ENCODE data around the gene EML6.

The EML6 gene

DNA sequence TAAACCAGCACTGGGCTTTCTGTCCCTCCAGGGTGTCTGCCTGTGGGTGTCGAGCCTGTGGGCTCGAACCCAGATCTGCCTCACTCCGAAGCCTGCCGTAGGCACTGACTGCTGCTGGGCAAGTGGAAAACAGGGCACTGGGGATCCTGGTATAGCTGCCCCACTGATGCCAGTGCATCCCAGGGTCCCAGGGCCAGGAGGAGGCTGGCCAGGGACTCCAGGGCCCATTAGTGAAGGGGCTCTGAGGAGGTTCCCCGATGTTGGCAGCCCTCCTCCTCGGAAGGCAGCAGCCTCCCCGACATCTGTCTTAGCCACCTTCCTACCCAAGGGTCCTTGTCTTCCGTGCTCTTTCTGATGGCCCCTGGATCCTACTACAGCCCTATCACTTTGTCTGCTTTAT lies 230.7 kb downstream of the EML6 start:
- no peak for DNase-seq

DNA sequence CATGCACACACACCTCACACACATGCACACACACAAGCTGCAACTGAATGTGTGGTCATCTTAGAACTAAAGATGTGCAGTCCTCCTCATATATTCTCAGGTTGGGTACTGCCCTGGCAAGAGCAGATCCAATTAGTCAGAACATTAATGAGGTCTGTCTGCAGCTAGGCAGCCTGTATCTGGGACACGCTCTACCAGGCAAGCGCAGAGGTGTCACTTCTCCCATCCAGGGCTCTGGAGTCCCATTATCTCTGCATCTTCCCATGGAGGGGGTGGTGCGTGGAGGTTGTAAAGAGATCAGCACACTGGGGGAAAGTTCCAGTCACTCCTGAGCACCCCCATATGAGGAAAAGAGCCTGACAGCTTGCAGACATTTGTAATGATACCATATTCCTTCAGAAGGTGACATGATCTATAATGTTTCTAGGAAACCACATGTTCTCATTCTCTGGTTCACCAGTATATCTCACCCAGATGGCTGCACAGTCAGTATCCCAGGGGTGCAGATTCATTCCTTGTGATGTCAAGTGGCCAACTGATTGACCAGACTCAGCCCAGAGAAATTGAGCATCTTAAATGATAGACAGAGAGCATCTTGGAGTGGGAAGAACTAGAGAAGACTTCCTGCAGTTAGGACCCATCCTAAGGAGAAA lies 231.4 kb downstream of the EML6 start:
- no peak for DNase-seq

DNA sequence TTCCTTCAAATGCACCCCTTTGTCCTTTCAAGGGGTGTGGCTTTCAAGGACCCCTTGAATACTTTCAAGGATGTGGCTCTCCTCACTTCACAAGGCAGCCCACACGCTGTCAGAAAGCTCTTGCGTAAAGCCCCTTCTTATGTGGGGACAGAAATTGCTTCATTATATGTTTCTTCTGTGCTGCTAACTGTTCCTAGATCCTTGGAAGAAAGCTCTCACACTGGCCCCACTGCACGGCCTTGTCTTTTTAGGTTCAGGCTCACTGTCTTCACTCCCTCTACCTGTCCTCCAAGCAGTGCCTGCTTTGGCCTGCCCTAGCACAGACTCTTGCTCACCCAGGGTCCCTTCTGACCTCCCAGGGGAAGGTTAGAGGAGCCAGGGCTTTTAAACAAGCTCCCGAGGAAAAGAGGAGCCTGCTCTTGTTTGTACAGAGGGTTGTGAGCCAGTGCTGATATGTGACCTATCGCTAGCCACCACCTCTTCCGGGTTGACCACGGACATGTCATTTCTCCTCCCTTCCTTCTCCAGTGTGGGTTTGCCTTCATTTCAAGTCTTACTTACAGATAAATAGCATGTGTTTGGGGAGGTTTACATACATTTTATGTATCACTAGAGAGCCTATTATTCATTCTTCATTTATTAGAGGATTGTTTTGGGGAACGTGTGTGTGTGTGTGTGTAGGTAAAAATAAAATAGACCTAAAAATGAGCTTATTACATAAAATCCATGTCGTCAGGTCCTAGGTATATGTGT lies 232.1 kb downstream of the EML6 start:
- DNase-seq, result no peak

DNA sequence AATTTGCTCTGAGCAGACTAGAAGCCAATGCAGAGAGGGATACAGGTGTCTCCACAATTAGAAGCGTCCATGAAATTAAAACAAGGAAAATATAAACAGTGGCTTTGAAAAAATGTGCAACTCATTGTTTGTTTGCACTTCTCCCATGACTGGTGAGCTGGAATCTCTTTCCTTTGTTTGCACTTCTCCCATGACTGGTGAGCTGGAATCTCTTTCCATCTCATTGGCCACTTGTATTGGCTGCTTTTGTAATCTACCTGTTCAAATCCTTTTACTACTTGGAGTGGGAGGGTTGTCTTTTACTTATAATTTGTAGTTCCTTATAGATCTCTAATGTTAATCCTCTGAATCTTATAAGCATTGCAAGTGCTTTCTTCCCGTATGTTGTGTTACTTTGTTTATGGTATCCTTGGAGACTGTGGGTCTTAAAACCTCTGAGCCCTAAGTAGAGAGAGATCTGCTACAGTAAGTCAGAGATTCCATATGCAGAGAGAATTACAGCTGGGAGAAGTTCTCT lies 232.7 kb downstream of the EML6 start:
- no peak for DNase-seq

- DNase-seq, result no peak
These were observed 234.0 kb downstream of the EML6 start for GRCh38 chr2:54957321-54957999.

GRCh38 chr2:54958717-54959371 lies 235.4 kb downstream of the EML6 start:
- no peak for DNase-seq

DNA sequence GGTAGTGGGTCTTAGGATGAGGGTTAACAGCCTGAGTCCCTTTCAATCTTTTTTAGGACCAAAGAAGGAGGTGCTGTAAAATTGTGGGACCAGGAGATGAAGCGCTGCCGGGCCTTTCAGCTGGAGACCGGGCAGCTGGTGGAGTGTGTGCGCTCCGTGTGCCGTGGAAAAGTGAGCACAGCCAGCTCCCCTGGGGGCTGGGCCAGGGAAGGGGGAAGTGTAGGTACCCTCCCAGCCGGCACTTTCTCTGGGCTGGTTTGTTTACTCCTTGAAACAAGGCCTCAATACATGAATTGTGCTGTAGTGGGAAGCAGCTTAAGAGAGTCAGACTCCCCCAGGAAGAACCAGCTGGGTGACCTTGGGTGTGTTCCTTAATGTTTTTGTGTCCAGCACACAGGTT lies 236.7 kb downstream of the EML6 start:
- no peak for DNase-seq

- no peak for DNase-seq
These were observed 239.0 kb downstream of the EML6 start for GRCh38 chr2:54962511-54962910.

- DNase-seq, result no peak
These were observed 239.5 kb downstream of the EML6 start for GRCh38 chr2:54962935-54963440.

- DNase-seq, result no peak
These were observed 240.0 kb downstream of the EML6 start for GRCh38 chr2:54963476-54963875.

DNA sequence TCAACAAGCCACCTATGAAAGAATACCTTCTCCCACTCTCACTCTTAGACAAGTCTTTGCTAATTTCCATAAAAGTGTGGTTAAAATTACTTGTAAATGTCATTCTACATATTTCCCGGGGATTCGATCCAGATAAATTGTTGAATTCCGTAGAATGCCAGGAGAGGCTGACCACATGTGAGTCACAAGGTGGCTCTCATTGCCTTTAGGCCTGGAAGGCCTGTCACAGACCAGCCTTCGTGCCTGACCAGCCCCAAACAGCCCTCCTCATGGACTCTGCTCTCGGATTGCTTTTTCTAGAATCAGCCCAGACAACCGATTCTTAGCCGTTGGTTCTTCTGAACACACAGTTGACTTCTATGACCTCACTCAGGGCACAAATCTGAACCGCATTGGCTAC lies 240.8 kb downstream of the EML6 start:
- no peak for DNase-seq

DNA sequence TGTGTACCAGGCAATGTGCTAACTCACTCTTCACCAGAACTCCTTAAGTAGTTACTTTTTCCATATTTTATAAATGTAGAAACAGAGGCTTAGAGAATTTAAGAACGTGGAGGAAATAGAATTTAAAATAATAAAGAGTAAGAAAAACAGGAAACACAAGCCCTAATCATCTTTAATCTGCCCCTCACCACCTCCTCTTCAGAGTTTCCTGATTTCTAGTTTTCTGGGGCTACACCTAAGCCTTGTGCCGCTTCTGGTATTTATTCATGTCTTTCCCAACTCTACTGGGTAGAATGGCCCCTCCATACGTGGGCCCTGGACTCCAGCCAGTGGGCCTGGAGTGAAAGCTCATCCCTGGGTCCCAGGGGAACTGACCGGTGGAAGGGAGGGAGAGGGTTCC lies 241.4 kb downstream of the EML6 start:
- no peak for DNase-seq

GRCh38 chr2:54965425-54965824 lies 242.0 kb downstream of the EML6 start:
- no peak for DNase-seq

DNA sequence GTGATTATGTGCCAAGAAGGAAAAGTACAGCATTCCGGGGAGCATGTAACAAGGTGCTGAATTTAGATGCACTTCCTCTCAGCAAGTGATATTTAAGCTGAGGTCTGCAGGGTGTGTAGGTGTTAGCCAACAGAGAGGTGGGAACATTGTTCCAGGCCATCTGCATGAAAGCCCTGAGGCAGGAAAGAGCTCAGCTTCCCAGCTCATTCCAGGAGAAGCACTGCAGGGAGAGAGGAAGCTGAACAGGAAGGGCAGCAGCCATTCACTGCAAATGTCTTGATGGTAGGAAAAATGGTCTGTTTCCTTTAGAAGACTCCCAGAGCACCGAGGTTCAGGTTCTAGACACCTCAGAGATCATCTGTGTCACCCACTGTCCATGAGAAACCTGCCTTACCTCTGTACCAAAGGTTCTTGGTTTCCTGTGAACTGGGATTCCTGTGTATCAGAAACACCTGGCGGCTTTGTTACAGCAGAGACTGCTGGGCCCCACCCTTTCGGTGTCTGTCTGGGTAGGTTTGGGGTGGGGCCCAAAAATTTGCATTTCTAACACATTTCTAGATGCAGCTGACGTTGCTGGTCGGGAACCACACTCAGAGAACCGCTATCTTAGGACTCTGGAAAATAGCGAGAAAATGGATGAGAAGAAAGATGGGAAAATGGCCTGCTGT lies 242.8 kb downstream of the EML6 start:
- no peak for DNase-seq

GRCh38 chr2:54966837-54967236 lies 243.4 kb downstream of the EML6 start:
- no peak for DNase-seq

DNA sequence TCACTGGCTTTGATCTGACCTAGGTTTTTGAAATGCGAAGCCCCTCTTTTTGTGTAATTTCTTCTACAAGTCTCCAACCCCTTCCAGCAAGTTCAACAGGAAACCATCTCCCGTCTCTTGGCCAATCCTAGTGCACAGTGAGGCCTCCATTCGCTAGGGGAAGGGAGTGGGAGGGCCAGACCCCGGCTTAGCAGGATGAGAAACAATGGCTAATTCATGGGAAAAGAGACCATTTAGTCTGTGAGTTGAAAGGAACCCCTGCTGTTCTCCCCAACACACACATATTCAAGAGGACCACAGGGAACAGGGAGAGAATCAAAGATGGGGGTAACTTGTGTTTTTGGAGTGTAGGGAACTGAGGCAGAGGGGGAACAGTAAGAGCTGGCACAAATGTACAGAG lies 243.8 kb downstream of the EML6 start:
- DNase-seq, result no peak

GRCh38 chr2:54967759-54968365 lies 244.4 kb downstream of the EML6 start:
- no peak for DNase-seq

- no peak for DNase-seq
These were observed 245.2 kb downstream of the EML6 start for GRCh38 chr2:54968561-54969218.

GRCh38 chr2:54969295-54969939 lies 246.0 kb downstream of the EML6 start:
- DNase-seq, result no peak

GRCh38 chr2:54969940-54970338 lies 246.5 kb downstream of the EML6 start:
- DNase-seq, result no peak

DNA sequence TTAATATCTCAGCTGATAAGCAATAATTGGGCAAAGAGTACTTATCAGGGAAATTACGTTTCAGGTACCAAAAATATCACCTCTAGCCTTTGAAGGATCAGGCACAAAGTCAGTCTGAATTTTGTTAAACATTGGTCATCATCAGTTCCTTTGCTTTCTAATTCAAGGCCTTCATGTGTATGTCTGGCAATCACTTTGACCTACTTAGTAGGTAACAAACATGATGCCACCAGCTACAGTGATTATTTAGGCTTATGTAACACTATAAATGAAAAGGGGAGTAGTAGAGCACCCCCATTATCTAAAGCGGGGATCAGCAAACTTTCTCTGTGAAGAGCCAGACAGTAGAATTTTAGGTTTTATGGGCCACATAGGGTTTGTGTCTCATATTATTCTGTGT lies 251.7 kb downstream of the EML6 start:
- no peak for DNase-seq

All from amniotic stem cell (primary cell).